Right atrium auricular region (tissue), 2 donors: ENCODE data around the gene KRT10. TPM values are rescaled to one million over a fixed set of nuclear protein-coding genes. Genes with fewer than 3 reads are reported as not detected.

Experiments used
- DNase-seq: peaks from one replicate; pipeline ENCODE4 v3.0.0-alpha.2; 2019; ENCODE audit warnings: low spot score
- H3K27ac ChIP-seq, 2 donors: fragments of 200-600 bp; sonication (generic); 1 replicate in 1 of 2; 2 replicates in 1 of 2; pipeline ENCODE4 v1.5.1; 2016 to 2019
- H3K27me3 ChIP-seq, 2 donors: fragments of 200-600 bp; sonication (generic); one replicate each; pipeline versions ENCODE4 v1.5.1 to v1.6.0; 2017 to 2019
- H3K36me3 ChIP-seq: fragments of 200-600 bp; sonication (generic); one replicate; pipeline ENCODE4 v1.5.1; 2016
- H3K4me1 ChIP-seq, 2 donors: fragments of 200-600 bp; sonication (generic); one replicate each; pipeline versions ENCODE4 v1.5.1 to v1.6.0; 2017 to 2019
- H3K4me3 ChIP-seq, 2 donors: fragments of 200-600 bp; sonication (generic); 1 replicate in 1 of 2; 2 replicates in 1 of 2; pipeline ENCODE4 v1.5.1; 2017 to 2019; ENCODE audit warnings: mild to moderate bottlenecking in 1 of 2, moderate library complexity in 1 of 2
- H3K9me3 ChIP-seq, 2 donors: fragments of 200-600 bp; sonication (generic); one replicate each; pipeline ENCODE4 v1.5.1; 2019
- CTCF ChIP-seq, 2 donors: fragments of 200-600 bp; sonication (generic); IDR thresholded peaks; one replicate each; pipeline ENCODE4 v1.5.1; 2019; ENCODE audit warnings: antibody characterized with exemption in 2 of 2
- total RNA-seq, 2 donors: library from RNA; depleted of rRNA; stranded (reverse); fragments of >200 nt; gene quantifications; one replicate each; pipeline ENCODE4 v1.1.0, GENCODE V29; 2016

KRT10 gene
- total RNA-seq, 2 donors from 2014 or later, result 18.9 to 21.5 TPM

- TF ChIP-seq CTCF (IDR thresholded peaks at IDR 0.05), result no peak
- H3K27ac ChIP-seq, result no peak overlapping the region
- no peaks in the 10 kb centered on the region for H3K4me1 ChIP-seq
- no peak overlapping the region for H3K4me3 ChIP-seq
- DNase-seq, result no peak
- no peaks in the 10 kb centered on the region for H3K27me3 ChIP-seq
- H3K36me3 ChIP-seq, result no peaks in the 10 kb centered on the region
- H3K9me3 ChIP-seq, result no peaks in the 10 kb centered on the region
Measured at GRCh38 chr17:40843242-40843641, 20.8 kb upstream of the KRT10 start.

- no peaks in the 10 kb centered on the region for H3K4me1 ChIP-seq
- no peak for TF ChIP-seq CTCF (IDR thresholded peaks at IDR 0.05)
- peaks cover 2% of the 10 kb centered on the region for H3K36me3 ChIP-seq
- H3K27ac ChIP-seq, result no peak overlapping the region
- no peak overlapping the region for H3K4me3 ChIP-seq
- no peak for DNase-seq
- H3K27me3 ChIP-seq, result no peaks in the 10 kb centered on the region
- H3K9me3 ChIP-seq, result no peaks in the 10 kb centered on the region
Measured at GRCh38 chr17:40841246-40841645, 18.8 kb upstream of the KRT10 start.

GRCh38 chr17:40839194-40839593, 16.8 kb upstream of the KRT10 start:
- no peak overlapping the region for H3K27ac ChIP-seq
- no peak for TF ChIP-seq CTCF (IDR thresholded peaks at IDR 0.05)
- H3K9me3 ChIP-seq, result no peaks in the 10 kb centered on the region
- peaks cover 16% of the 10 kb centered on the region for H3K36me3 ChIP-seq
- H3K4me1 ChIP-seq, result no peaks in the 10 kb centered on the region
- no peaks in the 10 kb centered on the region for H3K27me3 ChIP-seq
- no peak for DNase-seq
- no peak overlapping the region for H3K4me3 ChIP-seq

- Histone ChIP-seq H3K27ac (no peak overlapping the region), H3K27me3 (no peaks in the 10 kb centered on the region), H3K4me3 (no peak overlapping the region), H3K9me3 (no peaks in the 10 kb centered on the region), H3K4me1 (peaks cover 0 to 5% of the 10 kb centered on the region in 2 donors), H3K36me3 (peaks cover 16% of the 10 kb centered on the region)
- DNase-seq, result no peak
- TF ChIP-seq CTCF (IDR thresholded peaks at IDR 0.05), result no peak
Measured at GRCh38 chr17:40836020-40836419, 13.6 kb upstream of the KRT10 start.

- Histone ChIP-seq H3K27me3 (no peaks in the 10 kb centered on the region), H3K4me1 (peaks cover 0 to 5% of the 10 kb centered on the region in 2 donors), H3K36me3 (peaks cover 16% of the 10 kb centered on the region), H3K9me3 (no peaks in the 10 kb centered on the region), H3K4me3 (no peak overlapping the region), H3K27ac (no peak overlapping the region)
- DNase-seq, result no peak
- TF ChIP-seq CTCF (IDR thresholded peaks at IDR 0.05), result no peak
Measured at GRCh38 chr17:40833882-40834281, 11.5 kb upstream of the KRT10 start.

GRCh38 chr17:40832840-40833239, 10.4 kb upstream of the KRT10 start:
- Histone ChIP-seq H3K9me3 (no peaks in the 10 kb centered on the region), H3K4me3 (no peak overlapping the region), H3K27ac (no peak overlapping the region), H3K4me1 (peaks cover 0 to 15% of the 10 kb centered on the region in 2 donors), H3K27me3 (no peaks in the 10 kb centered on the region), H3K36me3 (peaks cover 16% of the 10 kb centered on the region)
- TF ChIP-seq CTCF (IDR thresholded peaks at IDR 0.05), result no peak
- no peak for DNase-seq
